T-helper 1 cell treated with Interleukin-12 subunit alpha and Interleukin-12 subunit beta and Interleukin-4 antibody, amounts not matched to agents 30 μg/mL and 1 μg/mL, for 36 hours (primary cell): Measurements from ENCODE around the gene ZNF624.
"Not testable (repeated sequence)": the region's sequence is repeated elsewhere in the genome, so short reads cannot be mapped to it uniquely, and the experiment has no call there.

Experiments used
- H3K27ac Mint-ChIP-seq: one replicate; pipeline ENCODE4 v1.8.0; 2021; ENCODE audit warnings: mild to moderate bottlenecking, mixed read lengths
- H3K27me3 Mint-ChIP-seq: one replicate; pipeline ENCODE4 v1.8.0; 2021; ENCODE audit warnings: low read depth, mixed read lengths
- H3K36me3 Mint-ChIP-seq: one replicate; pipeline ENCODE4 v1.8.0; 2021; ENCODE audit warnings: low read depth, mixed read lengths
- H3K4me1 Mint-ChIP-seq: one replicate; pipeline ENCODE4 v1.8.0; 2021; ENCODE audit warnings: low read depth, mixed read lengths
- H3K4me3 Mint-ChIP-seq: one replicate; pipeline ENCODE4 v1.8.0; 2021; ENCODE audit warnings: mild to moderate bottlenecking, moderate library complexity, mixed read lengths
- H3K9me3 Mint-ChIP-seq: one replicate; pipeline ENCODE4 v1.8.0; 2021; ENCODE audit warnings: mixed read lengths

The ZNF624 gene

DNA sequence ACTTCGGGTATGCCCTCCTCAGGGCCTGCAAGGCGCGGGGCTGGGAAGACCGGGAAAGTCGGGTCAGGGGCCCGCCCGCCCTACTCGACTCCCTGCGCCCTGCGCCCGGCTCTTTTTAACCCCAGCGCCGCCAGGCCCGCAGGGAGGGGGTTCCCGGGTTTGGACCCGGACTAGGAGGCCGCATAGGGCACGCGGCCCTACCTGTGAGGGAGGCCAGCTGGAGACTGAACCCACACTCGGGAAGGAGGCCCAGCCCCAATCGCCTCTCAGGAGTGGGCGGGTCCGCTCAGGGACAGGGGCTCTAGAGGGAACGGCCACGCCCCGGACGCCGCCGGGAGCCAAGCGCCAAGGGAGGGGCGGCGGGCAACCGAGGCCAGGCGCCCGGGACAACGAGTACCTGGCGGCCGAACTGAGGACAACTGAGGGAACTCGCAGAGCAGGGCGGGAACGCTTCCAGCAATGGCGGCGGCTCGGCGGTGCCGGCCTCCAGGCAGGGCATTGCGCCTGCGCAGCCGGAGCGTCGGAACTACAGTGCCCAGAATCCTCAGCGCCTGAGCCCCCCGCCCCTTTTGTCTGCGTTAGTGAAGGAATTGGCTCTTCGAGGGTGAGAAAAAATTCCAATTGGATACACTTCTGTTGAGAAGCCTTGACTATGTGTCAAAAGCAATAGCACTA, at the start of gene ZNF624:
Gene ZNF624, minus strand, starts transcription at position 484 of the 675 bp plus-strand sequence.
- peaks cover 12% of the 10 kb centered on the region for H3K4me1 Mint-ChIP-seq
- H3K27ac Mint-ChIP-seq, result no peak within 1 kb of the TSS

DNA sequence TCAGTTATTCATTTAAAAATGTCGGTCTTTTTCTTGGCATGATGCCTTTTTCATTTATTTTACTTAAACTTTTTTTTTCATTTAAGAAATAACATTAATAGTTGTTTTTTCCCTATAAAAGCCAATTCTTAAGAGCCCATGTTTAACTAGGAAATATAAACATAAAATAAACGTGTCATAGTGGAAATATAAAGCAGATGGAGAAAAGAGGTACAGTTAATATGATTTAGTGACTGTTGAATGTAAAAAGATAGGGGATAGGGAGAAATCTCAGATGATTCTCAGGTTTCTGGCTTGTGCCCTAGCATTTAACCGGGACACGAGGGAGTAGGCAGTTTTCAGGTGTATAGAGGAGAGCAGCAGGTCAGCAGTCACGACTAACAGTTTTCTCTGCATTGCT, 44.0 kb upstream of the ZNF624 start:
- not testable (repeated sequence) for H3K4me1 Mint-ChIP-seq, H3K4me3 Mint-ChIP-seq, H3K36me3 Mint-ChIP-seq, H3K27ac Mint-ChIP-seq, H3K27me3 Mint-ChIP-seq, H3K9me3 Mint-ChIP-seq

More for the DNA sequence above, at the start of gene ZNF624:
- Mint-ChIP-seq H3K4me3 (peak within 1 kb of the TSS; percentile 79), H3K9me3 (peaks cover 4% of the 10 kb centered on the region), H3K36me3 (peaks cover 1% of the 10 kb centered on the region), H3K27me3 (peaks cover 17% of the 10 kb centered on the region)

DNA sequence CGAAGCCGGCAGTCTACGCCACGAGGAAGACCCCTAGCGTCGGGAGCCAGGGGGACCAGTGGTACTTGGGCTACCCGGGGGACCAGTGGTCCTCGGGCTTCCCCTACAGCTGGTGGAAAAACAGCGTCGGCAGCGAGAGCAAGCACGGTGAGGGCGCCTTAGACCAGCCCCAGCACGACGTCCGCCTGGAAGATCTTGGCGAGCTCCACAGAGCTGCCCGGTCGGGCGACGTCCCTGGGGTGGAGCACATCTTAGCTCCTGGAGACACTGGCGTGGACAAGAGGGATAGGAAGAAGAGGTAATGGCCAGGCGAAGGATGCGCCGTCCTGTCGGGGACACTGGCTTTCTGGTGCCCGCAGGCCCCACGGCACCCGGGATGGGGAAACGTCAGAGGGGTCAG, 36.8 kb upstream of the ZNF624 start:
- H3K27me3 Mint-ChIP-seq, H3K27ac Mint-ChIP-seq, H3K4me3 Mint-ChIP-seq, H3K4me1 Mint-ChIP-seq, H3K36me3 Mint-ChIP-seq, H3K9me3 Mint-ChIP-seq: not testable (repeated sequence)

- not testable (repeated sequence) for H3K27ac Mint-ChIP-seq, H3K27me3 Mint-ChIP-seq, H3K4me1 Mint-ChIP-seq, H3K4me3 Mint-ChIP-seq, H3K9me3 Mint-ChIP-seq, H3K36me3 Mint-ChIP-seq
Observed at GRCh38 chr17:16689731-16690281, 36.2 kb upstream of the ZNF624 start, which contains the start of gene CCDC144A. CCDC144A (plus strand) TSS chr17:16690241; CDS start chr17:16690401, 160 bp downstream.

GRCh38 chr17:16687151-16687550, 33.5 kb upstream of the ZNF624 start:
- peaks cover 20% of the 10 kb centered on the region for H3K27me3 Mint-ChIP-seq
- H3K9me3 Mint-ChIP-seq, H3K36me3 Mint-ChIP-seq, H3K27ac Mint-ChIP-seq, H3K4me3 Mint-ChIP-seq, H3K4me1 Mint-ChIP-seq: not testable (repeated sequence)

GRCh38 chr17:16686019-16686418, 32.4 kb upstream of the ZNF624 start:
- not testable (repeated sequence) for H3K27ac Mint-ChIP-seq, H3K4me1 Mint-ChIP-seq, H3K9me3 Mint-ChIP-seq, H3K4me3 Mint-ChIP-seq, H3K36me3 Mint-ChIP-seq
- peaks cover 23% of the 10 kb centered on the region for H3K27me3 Mint-ChIP-seq

GRCh38 chr17:16683290-16684138, 29.9 kb upstream of the ZNF624 start:
- not testable (repeated sequence) for H3K4me3 Mint-ChIP-seq, H3K9me3 Mint-ChIP-seq, H3K4me1 Mint-ChIP-seq, H3K36me3 Mint-ChIP-seq, H3K27ac Mint-ChIP-seq
- peaks cover 31% of the 10 kb centered on the region for H3K27me3 Mint-ChIP-seq

DNA sequence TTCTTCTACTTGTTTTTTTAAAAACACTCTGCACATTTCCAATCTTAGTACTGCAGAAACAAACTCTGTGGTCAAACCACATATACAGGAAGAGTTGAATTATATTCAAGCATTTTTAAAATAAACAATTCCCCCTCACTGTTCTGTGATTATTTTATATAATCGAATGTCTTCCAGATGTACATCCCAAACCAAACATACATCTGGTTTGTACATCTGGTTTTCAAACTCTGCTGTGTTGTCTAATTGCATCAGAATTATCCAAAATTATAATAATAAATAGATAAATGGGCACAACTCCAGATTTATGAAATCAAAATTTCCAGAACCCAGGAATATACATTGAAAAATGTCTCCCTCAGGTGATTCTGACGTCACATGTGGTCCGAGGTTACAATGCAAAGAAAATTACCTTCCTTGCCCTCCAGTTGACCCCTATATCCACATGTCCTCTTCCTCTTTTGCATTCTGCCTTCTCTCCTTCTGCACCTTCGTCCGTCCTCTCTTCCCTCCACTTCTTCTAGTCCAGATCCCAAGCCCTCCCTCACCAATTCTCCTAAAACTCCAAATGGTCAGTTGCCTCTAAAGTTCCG, 23.1 kb upstream of the ZNF624 start:
- H3K36me3 Mint-ChIP-seq, result no peaks in the 10 kb centered on the region
- no peaks in the 10 kb centered on the region for H3K4me1 Mint-ChIP-seq
- H3K9me3 Mint-ChIP-seq, result no peaks in the 10 kb centered on the region
- H3K27me3 Mint-ChIP-seq, result peaks cover 12% of the 10 kb centered on the region
- no peak overlapping the region for H3K27ac Mint-ChIP-seq
- no peak overlapping the region for H3K4me3 Mint-ChIP-seq

DNA sequence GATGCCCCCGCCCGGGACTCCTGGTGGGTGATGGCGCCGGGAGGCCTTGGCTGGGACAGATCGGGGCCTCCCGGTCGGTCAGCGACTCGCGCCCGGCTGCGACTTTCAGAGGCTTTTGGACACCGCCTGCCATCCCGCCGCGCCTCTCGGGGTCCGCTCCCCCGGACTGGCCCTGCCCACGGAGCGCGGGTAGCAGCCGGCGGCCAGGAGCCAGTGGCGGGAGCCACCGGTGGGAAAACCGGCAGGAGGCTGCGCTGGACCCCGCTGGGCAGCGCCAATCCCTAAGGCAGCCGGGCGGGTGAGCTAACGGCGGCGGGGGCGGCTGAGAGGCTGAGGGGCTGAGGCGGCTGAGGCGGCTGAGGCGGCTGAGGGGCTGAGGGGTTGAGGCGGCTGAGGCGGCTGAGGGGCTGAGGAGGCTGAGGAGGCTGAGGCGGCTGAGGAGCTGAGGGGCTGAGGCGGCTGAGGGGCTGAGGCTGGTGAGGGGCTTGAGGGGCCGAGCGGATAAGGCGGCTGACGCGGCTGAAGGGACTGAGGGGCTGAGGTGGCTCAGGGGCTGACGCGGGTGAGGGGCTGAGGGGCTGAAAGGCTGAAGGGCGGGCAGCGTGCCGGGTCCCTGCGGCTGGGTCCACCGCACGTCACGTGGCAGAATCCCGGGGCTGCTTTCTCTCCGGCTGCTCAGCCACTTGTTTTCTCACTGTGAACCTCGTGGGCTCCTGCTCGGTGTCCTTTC, 13.4 kb upstream of the ZNF624 start:
- not testable (repeated sequence) for H3K36me3 Mint-ChIP-seq, H3K4me3 Mint-ChIP-seq, H3K27ac Mint-ChIP-seq, H3K4me1 Mint-ChIP-seq, H3K9me3 Mint-ChIP-seq
- peaks cover 39% of the 10 kb centered on the region for H3K27me3 Mint-ChIP-seq

GRCh38 chr17:16666553-16666906, 12.9 kb upstream of the ZNF624 start:
- not testable (repeated sequence) for H3K36me3 Mint-ChIP-seq, H3K9me3 Mint-ChIP-seq, H3K4me1 Mint-ChIP-seq, H3K4me3 Mint-ChIP-seq, H3K27ac Mint-ChIP-seq
- H3K27me3 Mint-ChIP-seq, result peaks cover 37% of the 10 kb centered on the region

DNA sequence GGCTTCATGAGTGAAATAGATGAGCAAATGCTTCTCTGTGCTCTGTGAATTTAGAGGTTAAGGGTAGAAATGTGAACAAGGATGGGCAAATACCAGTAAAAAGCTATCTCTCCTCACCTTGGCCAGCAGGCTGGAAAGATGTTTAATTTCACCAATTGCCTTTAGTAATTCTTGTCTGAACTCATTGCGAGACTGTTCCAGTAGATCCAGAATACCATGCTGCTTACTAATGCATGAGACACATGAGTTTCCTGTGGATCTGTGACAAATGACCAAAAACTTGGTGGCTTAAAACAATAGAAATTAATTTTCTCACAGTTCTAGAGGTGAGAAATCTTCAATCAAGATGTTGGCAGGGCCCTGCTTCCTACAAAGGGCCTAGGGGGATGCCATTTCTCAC, 9.3 kb upstream of the ZNF624 start:
- Mint-ChIP-seq H3K27ac (no peak overlapping the region), H3K4me1 (peaks cover 2% of the 10 kb centered on the region), H3K9me3 (peaks cover 5% of the 10 kb centered on the region), H3K4me3 (no peak overlapping the region), H3K36me3 (no peaks in the 10 kb centered on the region), H3K27me3 (peaks cover 44% of the 10 kb centered on the region)

GRCh38 chr17:16661217-16661616, 7.6 kb upstream of the ZNF624 start:
- H3K4me1 Mint-ChIP-seq, result peaks cover 2% of the 10 kb centered on the region
- H3K27ac Mint-ChIP-seq, result no peak overlapping the region
- H3K27me3 Mint-ChIP-seq, result peaks cover 35% of the 10 kb centered on the region
- no peaks in the 10 kb centered on the region for H3K36me3 Mint-ChIP-seq
- peaks cover 5% of the 10 kb centered on the region for H3K9me3 Mint-ChIP-seq
- no peak overlapping the region for H3K4me3 Mint-ChIP-seq

DNA sequence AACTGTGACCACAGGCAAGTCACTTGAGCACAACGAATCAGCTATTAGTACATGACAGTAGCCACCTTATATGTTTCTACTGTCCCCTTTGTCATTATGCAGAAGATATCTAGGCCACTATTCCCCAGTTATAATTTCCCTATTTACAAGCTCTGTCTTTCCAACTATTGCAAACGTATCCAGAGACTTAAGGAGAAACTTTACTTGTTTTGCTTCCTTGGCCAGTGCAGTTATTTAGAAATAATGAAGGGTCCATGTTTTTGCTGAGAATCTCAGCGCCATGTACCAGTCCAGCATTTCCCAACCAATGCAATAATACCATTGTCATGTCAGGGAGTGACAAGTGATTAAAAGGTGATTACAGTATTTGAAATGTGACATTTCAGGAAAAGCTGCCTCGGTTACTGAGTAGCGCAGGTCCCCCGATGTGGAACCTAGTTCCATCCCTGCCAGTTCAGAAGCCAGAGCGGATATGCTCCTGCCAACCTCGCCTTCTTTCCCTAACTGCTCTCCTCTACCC, 743 bp downstream of the ZNF624 start:
- Mint-ChIP-seq H3K27me3 (peaks cover 17% of the 10 kb centered on the region), H3K4me1 (peaks cover 12% of the 10 kb centered on the region), H3K9me3 (peaks cover 4% of the 10 kb centered on the region), H3K36me3 (peaks cover 3% of the 10 kb centered on the region), H3K4me3 (peak overlapping the region; percentile 79), H3K27ac (no peak overlapping the region)

DNA sequence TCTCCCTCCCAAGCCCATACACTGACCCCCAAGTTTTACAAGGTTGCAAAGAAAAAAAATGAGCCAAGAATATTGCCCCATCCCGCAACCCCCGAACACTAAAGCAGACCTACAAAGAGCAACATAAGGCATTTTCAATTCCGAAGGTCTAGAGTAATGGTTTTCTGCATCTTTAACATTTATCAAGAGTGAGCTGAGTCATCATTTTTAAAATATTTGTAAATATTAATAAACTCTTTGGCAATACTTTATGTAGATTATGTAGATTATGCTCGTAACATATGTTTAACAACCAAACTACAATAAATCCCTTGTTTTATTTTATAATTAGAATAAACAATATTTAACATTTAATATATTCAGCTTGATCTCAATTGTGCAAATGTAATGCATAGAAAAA, 1.4 kb downstream of the ZNF624 start:
- peaks cover 17% of the 10 kb centered on the region for H3K27me3 Mint-ChIP-seq
- H3K4me1 Mint-ChIP-seq, result peaks cover 12% of the 10 kb centered on the region
- H3K27ac Mint-ChIP-seq, result no peak overlapping the region
- H3K9me3 Mint-ChIP-seq, result peaks cover 4% of the 10 kb centered on the region
- peak overlapping the region; percentile 39 for H3K4me3 Mint-ChIP-seq
- peaks cover 3% of the 10 kb centered on the region for H3K36me3 Mint-ChIP-seq
